AG04450 (cell line): ENCODE measurements around the gene KRT20. TPM values are rescaled to one million over a fixed set of nuclear protein-coding genes. Genes with fewer than 3 reads are reported as not detected.
"Not testable (repeated sequence)": the region's sequence is repeated elsewhere in the genome, so short reads cannot be mapped to it uniquely, and the experiment has no call there.

Experiments used
- CTCF ChIA-PET: fragments of 300-600, 350-600 bp; formaldehyde crosslinking; extraction: SDS; loops from one replicate; lab custom pipeline; 2022; ENCODE audit warnings: antibody characterized with exemption, inconsistent platforms; lab: Charles Lee
- POLR2A ChIA-PET: fragments of 350-600 bp; formaldehyde crosslinking; extraction: SDS; loops from one replicate; lab custom pipeline; 2021; ENCODE audit warnings: antibody characterized with exemption, inconsistent platforms; lab: Yijun Ruan, JAX
- DNase-seq: peaks from one replicate; pipeline ENCODE4 v3.0.0-alpha.2; 2011; ENCODE audit warnings: low read depth, low spot score
- H3K27ac ChIP-seq: one replicate; pipeline ENCODE4 v1.5.1; 2012; ENCODE audit warnings: low read depth, low read length, control low read depth
- H3K27me3 ChIP-seq: one replicate; pipeline ENCODE4 v1.6.0; 2012; ENCODE audit warnings: low read length; ENCODE audit not compliant: control insufficient read depth, insufficient read depth
- H3K4me3 ChIP-seq: 2 replicates; pipeline ENCODE4 v1.5.1; 2011; ENCODE audit warnings: mild to moderate bottlenecking, low read depth, low read length, control low read depth
- H3K9me3 ChIP-seq: 2 replicates; pipeline ENCODE4 v1.5.1; 2012; ENCODE audit warnings: low read length; ENCODE audit not compliant: control insufficient read depth, insufficient read depth
- polyA plus RNA-seq: library from polyadenylated mRNA; depleted of rRNA; stranded (reverse); fragments of >200 nt; gene quantifications from 2 replicates; pipeline ENCODE4 v1.2.3, GENCODE V29; 2011
- TF ChIP-seq, protein P1 (sequence below): IDR thresholded peaks from 2 replicates; pipeline ENCODE4 v1.5.1; 2011; ENCODE audit warnings: low read depth, low read length, control low read depth, inconsistent platforms

Gene KRT20
- polyA plus RNA-seq, 1 experiment: not detected

DNA sequence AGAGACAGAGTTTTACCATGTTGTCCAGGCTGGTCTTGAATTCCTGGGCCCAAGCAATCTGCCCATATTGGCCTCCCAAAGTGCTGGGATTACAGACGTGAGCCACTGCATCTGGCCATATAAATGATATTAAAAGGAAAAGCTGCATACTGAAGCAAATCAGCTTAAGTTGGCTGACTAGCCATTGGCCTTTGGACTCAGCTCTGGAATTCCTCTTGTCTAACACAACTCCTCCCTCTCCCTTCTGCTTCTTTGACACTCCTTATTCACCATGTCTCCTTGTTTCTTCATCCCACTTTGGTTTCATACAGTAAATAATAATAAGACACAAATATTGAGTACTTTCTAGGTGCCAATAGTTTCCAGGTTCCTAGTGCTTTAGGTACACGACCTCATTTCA, 25.5 kb downstream of the KRT20 start:
- ChIA-PET CTCF (interaction anchor here (0.7 to 9.9 kb wide), 7 partner anchors 56 to 807 kb away, joined by 3 to 162 read pairs (median 7); no protein-coding TSS in a partner anchor), POLR2A (no interaction called here)
- H3K27me3 ChIP-seq: no peaks in the 10 kb centered on the region
- DNase-seq: no peak
- peaks cover 8% of the 10 kb centered on the region; the same call in 1 of the 2 replicates for H3K9me3 ChIP-seq
- no peak overlapping the region for H3K27ac ChIP-seq
- H3K4me3 ChIP-seq: no peak overlapping the region
- TF ChIP-seq, protein P1, sequence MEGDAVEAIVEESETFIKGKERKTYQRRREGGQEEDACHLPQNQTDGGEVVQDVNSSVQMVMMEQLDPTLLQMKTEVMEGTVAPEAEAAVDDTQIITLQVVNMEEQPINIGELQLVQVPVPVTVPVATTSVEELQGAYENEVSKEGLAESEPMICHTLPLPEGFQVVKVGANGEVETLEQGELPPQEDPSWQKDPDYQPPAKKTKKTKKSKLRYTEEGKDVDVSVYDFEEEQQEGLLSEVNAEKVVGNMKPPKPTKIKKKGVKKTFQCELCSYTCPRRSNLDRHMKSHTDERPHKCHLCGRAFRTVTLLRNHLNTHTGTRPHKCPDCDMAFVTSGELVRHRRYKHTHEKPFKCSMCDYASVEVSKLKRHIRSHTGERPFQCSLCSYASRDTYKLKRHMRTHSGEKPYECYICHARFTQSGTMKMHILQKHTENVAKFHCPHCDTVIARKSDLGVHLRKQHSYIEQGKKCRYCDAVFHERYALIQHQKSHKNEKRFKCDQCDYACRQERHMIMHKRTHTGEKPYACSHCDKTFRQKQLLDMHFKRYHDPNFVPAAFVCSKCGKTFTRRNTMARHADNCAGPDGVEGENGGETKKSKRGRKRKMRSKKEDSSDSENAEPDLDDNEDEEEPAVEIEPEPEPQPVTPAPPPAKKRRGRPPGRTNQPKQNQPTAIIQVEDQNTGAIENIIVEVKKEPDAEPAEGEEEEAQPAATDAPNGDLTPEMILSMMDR: no peak

GRCh38 chr17:40858667-40859066, 26.4 kb downstream of the KRT20 start:
- DNase-seq, H3K27ac ChIP-seq, H3K4me3 ChIP-seq, H3K27me3 ChIP-seq, POLR2A ChIA-PET, H3K9me3 ChIP-seq: not testable (repeated sequence)
- CTCF ChIA-PET: interaction anchor here (1.2 to 9.9 kb wide), 6 partner anchors 55 to 808 kb away, joined by 4 to 162 read pairs (median 48); no protein-coding TSS in a partner anchor

GRCh38 chr17:40857535-40857934, 27.5 kb downstream of the KRT20 start:
- Histone ChIP-seq H3K4me3 (no peak overlapping the region), H3K27me3 (no peaks in the 10 kb centered on the region), H3K9me3 (no peaks in the 10 kb centered on the region), H3K27ac (no peak overlapping the region)
- DNase-seq: no peak
- ChIA-PET POLR2A (interaction anchor here (1.3 kb wide), 1 partner anchor 691 kb away, joined by 4 read pairs; no protein-coding TSS in a partner anchor), CTCF (interaction anchor here (0.5 to 9.9 kb wide), 15 partner anchors 10 to 810 kb away, joined by 3 to 162 read pairs (median 5); no protein-coding TSS in a partner anchor)
- TF ChIP-seq, protein P1: no peak

DNA sequence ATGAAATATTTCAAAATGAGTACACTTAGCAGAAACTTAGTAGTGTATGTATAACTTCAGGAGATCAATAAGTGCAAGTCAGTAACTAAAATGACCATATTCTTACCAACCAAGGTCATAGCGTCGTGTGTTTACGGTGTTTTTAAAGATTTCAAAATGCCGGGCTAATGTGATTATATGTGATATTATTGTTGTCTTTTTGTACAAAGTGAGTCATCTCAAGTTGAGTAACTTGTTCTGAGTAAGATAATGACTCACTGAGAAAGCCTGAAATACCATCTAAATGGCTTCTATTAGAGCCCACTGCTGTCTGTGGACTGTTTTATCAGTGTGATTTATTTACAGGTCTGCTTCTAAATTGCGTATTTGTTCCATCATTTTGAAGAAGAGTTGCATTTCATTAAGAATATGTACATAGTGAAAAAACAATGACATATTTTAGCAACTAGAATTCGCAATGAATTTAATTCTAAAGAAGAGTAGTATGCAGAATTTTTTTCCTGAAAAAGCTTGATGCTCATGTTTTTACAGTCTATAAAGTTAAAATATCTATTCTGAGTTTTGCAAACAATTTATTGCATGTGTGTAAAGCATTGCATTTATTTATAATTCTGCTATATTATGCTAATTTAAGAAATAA, 30.7 kb downstream of the KRT20 start:
- peak; percentile 47 for DNase-seq
- Histone ChIP-seq H3K27me3 (no peaks in the 10 kb centered on the region), H3K27ac (no peak overlapping the region), H3K4me3 (no peak overlapping the region), H3K9me3 (no peaks in the 10 kb centered on the region)
- POLR2A ChIA-PET: interaction anchor here (0.6 kb wide), 1 partner anchor 47 kb away, joined by 3 read pairs; no protein-coding TSS in a partner anchor
- CTCF ChIA-PET: interaction anchor here (1.2 to 9.9 kb wide), 6 partner anchors 13 to 813 kb away, joined by 3 to 162 read pairs (median 48); no protein-coding TSS in a partner anchor
- TF ChIP-seq, protein P1: no peak

DNA sequence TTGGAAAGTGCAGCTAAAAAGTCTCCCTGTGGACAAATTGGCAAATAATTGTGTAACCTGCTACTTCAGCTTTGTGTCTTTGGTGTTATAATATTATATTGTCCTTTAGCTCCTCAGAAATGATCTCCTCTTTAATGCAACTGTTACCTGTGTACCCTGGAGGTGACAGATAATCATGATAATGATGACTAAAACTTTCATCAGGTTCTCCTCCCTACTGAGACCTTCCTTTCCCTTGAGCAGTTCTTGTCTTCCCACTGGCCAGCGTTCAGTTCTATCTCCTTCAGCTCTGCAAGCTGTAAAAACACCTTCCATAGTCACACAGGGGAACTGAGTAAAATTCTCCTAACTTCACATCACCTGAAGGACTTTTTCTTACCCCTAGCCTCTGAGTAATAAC, 32.7 kb downstream of the KRT20 start:
- ChIA-PET POLR2A (interaction anchor here (0.9 kb wide), 2 partner anchors 34 to 836 kb away, joined by 3 to 5 read pairs; no protein-coding TSS in a partner anchor), CTCF (interaction anchor here (1.7 to 1.9 kb wide), 3 partner anchors 697 to 811 kb away, joined by 4 to 12 read pairs (median 8); no protein-coding TSS in a partner anchor)
- no peak for DNase-seq
- TF ChIP-seq, protein P1: no peak
- Histone ChIP-seq H3K27me3 (no peaks in the 10 kb centered on the region), H3K27ac (no peak overlapping the region), H3K4me3 (no peak overlapping the region), H3K9me3 (no peaks in the 10 kb centered on the region)
